Activated naive CD8-positive, alpha-beta T cell treated with anti-CD3 and anti-CD28 coated beads for 36 hours (primary cell): ENCODE measurements around the gene DCAF5. TPM values are rescaled to one million over a fixed set of nuclear protein-coding genes. Genes with fewer than 3 reads are reported as not detected.

Experiments used
- DNase-seq: peaks from one replicate; pipeline ENCODE4 v3.0.0; 2021
- H3K27ac Mint-ChIP-seq: one replicate; pipeline ENCODE4 v1.8.0; 2022; ENCODE audit warnings: mild to moderate bottlenecking, moderate library complexity, mixed read lengths
- H3K27me3 Mint-ChIP-seq: one replicate; pipeline ENCODE4 v1.8.0; 2022; ENCODE audit warnings: mild to moderate bottlenecking, mixed read lengths
- H3K36me3 Mint-ChIP-seq: one replicate; pipeline ENCODE4 v1.8.0; 2021; ENCODE audit warnings: mild to moderate bottlenecking, mixed read lengths
- H3K4me1 Mint-ChIP-seq: one replicate; pipeline ENCODE4 v1.8.0; 2021; ENCODE audit warnings: mixed read lengths
- H3K4me3 Mint-ChIP-seq: one replicate; pipeline ENCODE4 v1.8.0; 2022; ENCODE audit warnings: mild to moderate bottlenecking, moderate library complexity, mixed read lengths
- H3K9me3 Mint-ChIP-seq: one replicate; pipeline ENCODE4 v1.8.0; 2022; ENCODE audit warnings: mixed read lengths
- total RNA-seq, 2 experiments: library from RNA; stranded (reverse); gene quantifications; one replicate each; pipeline ENCODE4 v1.2.3, GENCODE V29; 2021

DCAF5 gene
- total RNA-seq, 2 experiments from 2014 or later: 33.4 to 35.1 TPM

- Mint-ChIP-seq H3K4me1 (peaks cover 18% of the 10 kb centered on the region), H3K27me3 (no peaks in the 10 kb centered on the region), H3K27ac (no peak overlapping the region), H3K36me3 (peaks cover 14% of the 10 kb centered on the region), H3K9me3 (no peaks in the 10 kb centered on the region), H3K4me3 (no peak overlapping the region)
- DNase-seq: no peak
Measured at GRCh38 chr14:69052181-69052601, 100.7 kb downstream of the DCAF5 start.

GRCh38 chr14:69050240-69051184 is 102.4 kb downstream of the DCAF5 start:
- H3K4me1 Mint-ChIP-seq: peaks cover 9% of the 10 kb centered on the region
- DNase-seq: no peak
- no peak overlapping the region for H3K4me3 Mint-ChIP-seq
- H3K27ac Mint-ChIP-seq: no peak overlapping the region
- H3K36me3 Mint-ChIP-seq: peaks cover 12% of the 10 kb centered on the region
- no peaks in the 10 kb centered on the region for H3K9me3 Mint-ChIP-seq
- no peaks in the 10 kb centered on the region for H3K27me3 Mint-ChIP-seq

- no peak overlapping the region for H3K4me3 Mint-ChIP-seq
- H3K36me3 Mint-ChIP-seq: peaks cover 5% of the 10 kb centered on the region
- peaks cover 9% of the 10 kb centered on the region for H3K4me1 Mint-ChIP-seq
- no peak overlapping the region for H3K27ac Mint-ChIP-seq
- H3K9me3 Mint-ChIP-seq: no peaks in the 10 kb centered on the region
- H3K27me3 Mint-ChIP-seq: no peaks in the 10 kb centered on the region
- DNase-seq: no peak
Measured at GRCh38 chr14:69049675-69050074, 103.2 kb downstream of the DCAF5 start.

- H3K36me3 Mint-ChIP-seq: no peaks in the 10 kb centered on the region
- H3K27ac Mint-ChIP-seq: no peak overlapping the region
- H3K27me3 Mint-ChIP-seq: no peaks in the 10 kb centered on the region
- DNase-seq: peak; percentile 12
- no peaks in the 10 kb centered on the region for H3K9me3 Mint-ChIP-seq
- H3K4me3 Mint-ChIP-seq: no peak overlapping the region
- H3K4me1 Mint-ChIP-seq: peaks cover 9% of the 10 kb centered on the region
Measured at GRCh38 chr14:69048456-69048855, 104.5 kb downstream of the DCAF5 start.

DNA sequence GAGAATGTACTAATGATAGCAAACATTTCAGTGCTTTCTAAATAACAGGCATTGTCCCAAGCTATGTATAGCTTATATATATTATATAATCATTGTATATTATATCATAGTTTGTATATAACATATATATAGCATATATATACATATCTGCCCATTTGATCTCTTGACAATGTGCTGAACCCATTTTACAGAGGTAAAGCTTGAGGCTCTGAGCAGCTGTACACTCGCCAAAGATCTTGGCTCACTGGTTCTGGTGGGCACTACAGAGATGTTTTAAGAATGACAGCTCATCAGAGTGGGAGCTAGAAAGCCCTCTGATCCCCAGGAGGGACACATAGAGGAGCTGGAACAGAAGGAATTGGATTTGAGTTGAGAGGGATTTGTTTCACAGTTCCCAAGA is 105.7 kb downstream of the DCAF5 start:
- Mint-ChIP-seq H3K4me1 (peaks cover 15% of the 10 kb centered on the region), H3K4me3 (no peak overlapping the region), H3K27ac (no peak overlapping the region), H3K27me3 (peaks cover 4% of the 10 kb centered on the region), H3K36me3 (no peaks in the 10 kb centered on the region), H3K9me3 (no peaks in the 10 kb centered on the region)
- no peak for DNase-seq

DNA sequence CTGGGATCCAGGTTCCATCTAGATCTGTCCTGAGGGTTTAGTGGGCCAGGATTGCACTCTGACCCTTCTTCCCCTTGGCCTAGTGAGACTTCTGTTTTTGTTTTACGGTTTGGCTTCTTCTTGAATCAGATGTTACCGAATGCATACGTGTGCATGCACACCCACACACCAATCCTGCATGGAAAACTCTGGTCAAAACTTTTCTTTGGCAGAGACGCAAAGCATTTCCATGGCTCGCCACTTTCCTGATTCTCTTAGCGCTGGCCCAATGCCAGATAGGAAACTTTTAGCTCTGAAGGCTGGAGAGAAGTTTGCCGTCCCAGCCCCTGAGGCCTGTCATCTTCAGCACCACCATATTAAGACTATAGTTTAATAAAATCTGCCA is 106.5 kb downstream of the DCAF5 start:
- Mint-ChIP-seq H3K27me3 (peaks cover 9% of the 10 kb centered on the region), H3K4me3 (no peak overlapping the region), H3K27ac (no peak overlapping the region), H3K9me3 (no peaks in the 10 kb centered on the region), H3K4me1 (peaks cover 16% of the 10 kb centered on the region), H3K36me3 (no peaks in the 10 kb centered on the region)
- DNase-seq: no peak

DNA sequence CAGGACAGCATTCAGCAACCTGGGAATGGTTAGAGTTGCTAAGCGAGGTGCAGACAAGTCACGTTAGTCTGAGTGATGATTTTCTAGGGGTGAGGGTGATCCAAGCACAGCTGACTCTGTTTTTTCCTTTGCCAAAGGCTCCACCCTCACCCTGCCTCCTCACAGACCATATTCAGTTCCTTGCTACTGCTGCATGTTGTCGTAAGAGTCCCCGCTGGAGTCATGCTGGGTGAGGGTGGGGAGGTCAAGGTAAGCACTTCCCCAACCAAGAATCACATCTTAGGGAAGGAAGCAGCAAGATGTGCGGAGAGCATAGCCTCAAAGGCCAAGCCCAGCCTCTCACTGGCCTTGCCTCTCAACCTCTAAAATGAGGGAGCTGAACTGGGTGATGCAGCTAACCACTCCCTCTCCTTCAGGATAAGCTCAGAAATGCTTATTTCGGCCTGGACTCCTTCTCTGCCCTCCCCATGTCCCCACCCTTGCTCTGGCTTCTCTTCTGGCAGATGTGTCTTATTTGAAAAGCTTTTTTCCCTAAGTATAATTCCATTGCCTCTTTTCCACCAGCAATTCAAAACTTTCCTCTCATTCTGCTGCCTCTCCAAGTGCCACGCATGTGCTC is 107.0 kb downstream of the DCAF5 start:
- no peak for DNase-seq
- Mint-ChIP-seq H3K27ac (no peak overlapping the region), H3K4me3 (no peak overlapping the region), H3K27me3 (peaks cover 14% of the 10 kb centered on the region), H3K9me3 (no peaks in the 10 kb centered on the region), H3K36me3 (no peaks in the 10 kb centered on the region), H3K4me1 (peaks cover 15% of the 10 kb centered on the region)

DNA sequence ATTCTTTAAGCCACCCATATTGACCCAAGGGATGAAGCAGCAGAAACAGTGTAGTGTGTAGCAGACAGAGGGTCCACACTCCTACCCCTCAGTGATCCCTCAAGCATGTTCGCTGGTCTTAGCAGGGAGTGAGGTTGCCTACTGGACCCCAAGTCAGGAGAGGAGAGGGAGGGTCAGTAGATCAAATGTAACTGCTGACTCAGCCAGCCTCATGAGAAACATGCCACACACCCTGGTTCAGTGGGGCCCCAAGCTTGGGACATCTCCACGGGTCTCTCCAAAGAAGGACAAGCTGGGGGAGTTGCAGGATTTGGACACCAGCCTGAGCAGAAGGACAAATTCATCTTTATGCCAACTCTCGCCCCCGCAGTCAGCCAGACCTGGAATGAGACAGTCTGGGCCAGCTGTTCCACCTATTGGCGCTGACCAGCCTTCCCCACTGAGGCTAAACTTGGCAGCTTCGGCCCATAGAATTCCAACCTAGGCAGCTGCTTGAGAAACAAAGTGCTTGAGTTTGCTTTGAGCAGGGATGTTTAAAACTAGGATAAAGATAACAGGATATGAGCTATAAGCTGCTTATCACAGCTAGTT is 107.9 kb downstream of the DCAF5 start:
- Mint-ChIP-seq H3K27me3 (peaks cover 14% of the 10 kb centered on the region), H3K4me3 (no peak overlapping the region), H3K27ac (no peak overlapping the region), H3K36me3 (no peaks in the 10 kb centered on the region), H3K9me3 (no peaks in the 10 kb centered on the region), H3K4me1 (peaks cover 11% of the 10 kb centered on the region)
- DNase-seq: no peak

DNA sequence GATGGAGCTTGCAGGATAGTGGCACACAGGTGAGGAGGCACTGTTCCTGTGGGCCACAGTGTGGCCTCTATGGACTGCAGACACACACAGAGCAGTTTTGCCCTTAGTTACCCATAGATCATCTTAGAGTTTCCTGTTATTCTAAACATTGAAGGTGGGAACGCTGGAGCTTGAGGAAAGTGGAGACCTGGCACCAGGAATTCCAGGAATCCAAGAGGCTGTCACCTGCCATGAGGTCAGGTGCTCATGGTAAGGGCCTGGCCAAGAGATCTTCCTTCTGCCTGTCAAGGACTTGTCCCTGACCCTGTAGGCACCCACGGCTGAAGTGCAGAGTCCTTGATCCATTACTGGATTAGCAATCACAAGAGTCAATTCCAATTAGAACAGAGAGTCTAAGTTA is 108.6 kb downstream of the DCAF5 start:
- DNase-seq: no peak
- H3K27me3 Mint-ChIP-seq: peaks cover 17% of the 10 kb centered on the region
- no peaks in the 10 kb centered on the region for H3K36me3 Mint-ChIP-seq
- H3K4me3 Mint-ChIP-seq: no peak overlapping the region
- no peaks in the 10 kb centered on the region for H3K9me3 Mint-ChIP-seq
- no peak overlapping the region for H3K27ac Mint-ChIP-seq
- peaks cover 12% of the 10 kb centered on the region for H3K4me1 Mint-ChIP-seq

DNA sequence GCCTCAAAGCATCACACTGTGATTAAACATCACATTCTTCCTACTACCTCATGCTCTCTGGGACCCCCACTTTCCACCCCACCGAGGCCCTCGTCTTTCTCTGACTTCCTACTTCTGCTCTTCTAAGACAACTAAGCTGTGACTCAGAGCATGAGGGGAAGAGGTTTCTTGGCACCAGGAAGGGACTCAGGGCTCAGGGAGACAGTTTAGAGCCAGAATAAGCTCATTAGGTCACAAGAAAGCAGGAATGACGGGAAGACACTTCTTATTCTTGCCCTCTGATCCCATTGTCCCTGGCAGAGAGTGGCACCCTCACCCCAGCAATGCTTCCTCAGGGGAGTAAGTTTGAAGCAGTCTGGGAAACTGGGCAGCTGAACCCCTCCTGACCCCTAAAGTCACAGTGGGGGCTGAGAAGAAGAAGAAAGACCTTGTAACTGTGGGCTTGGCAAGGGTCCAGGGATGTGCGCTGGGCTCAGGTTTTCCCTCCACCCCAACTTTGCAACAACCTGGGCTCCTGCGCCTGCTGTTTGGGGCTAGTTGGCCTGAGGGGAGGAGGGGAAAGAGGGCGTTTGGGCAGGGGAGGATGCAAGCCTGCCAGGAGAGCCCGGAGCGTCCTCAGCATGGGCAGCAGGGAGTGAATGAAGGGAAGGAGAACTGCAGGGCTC is 109.2 kb downstream of the DCAF5 start:
- H3K36me3 Mint-ChIP-seq: no peaks in the 10 kb centered on the region
- H3K27me3 Mint-ChIP-seq: peaks cover 20% of the 10 kb centered on the region
- H3K27ac Mint-ChIP-seq: no peak overlapping the region
- DNase-seq: no peak
- H3K4me3 Mint-ChIP-seq: no peak overlapping the region
- H3K4me1 Mint-ChIP-seq: peaks cover 14% of the 10 kb centered on the region
- no peaks in the 10 kb centered on the region for H3K9me3 Mint-ChIP-seq

DNA sequence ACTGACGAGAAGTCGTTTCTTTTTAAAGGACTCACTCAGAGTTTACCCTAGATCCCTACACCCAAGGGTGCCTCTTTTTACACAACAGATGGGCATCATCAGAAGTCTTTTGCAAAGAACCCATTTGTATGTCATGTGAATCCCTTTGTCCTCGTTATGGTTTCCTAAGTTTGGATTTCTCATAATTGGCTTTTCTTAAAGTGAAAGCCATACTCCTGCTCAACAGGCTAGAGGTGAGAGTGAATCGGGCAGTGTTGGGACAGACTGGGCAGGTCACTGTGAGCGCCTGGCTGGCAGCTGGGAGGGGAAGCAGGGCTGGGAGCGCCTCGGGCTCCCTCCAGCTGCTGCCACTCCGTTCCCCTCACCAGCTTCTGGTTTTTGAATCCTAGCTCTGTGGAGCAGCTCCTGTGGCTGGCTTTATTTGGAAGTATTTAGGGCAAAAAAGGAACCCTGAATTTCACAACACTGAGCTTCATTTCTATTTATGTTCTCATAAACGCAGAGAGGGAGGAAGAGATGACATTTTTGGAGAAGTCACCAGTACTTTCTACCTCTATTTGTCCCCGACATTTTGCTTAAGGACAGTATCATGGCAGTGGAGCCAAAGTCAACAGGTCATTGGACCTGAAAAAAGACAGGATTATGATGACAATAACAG is 110.0 kb downstream of the DCAF5 start:
- Mint-ChIP-seq H3K27me3 (peaks cover 24% of the 10 kb centered on the region), H3K9me3 (no peaks in the 10 kb centered on the region), H3K36me3 (no peaks in the 10 kb centered on the region), H3K27ac (no peak overlapping the region), H3K4me1 (peaks cover 11% of the 10 kb centered on the region), H3K4me3 (no peak overlapping the region)
- no peak for DNase-seq

GRCh38 chr14:69042299-69042698 is 110.6 kb downstream of the DCAF5 start:
- DNase-seq: no peak
- Mint-ChIP-seq H3K4me1 (peaks cover 9% of the 10 kb centered on the region), H3K27ac (no peak overlapping the region), H3K9me3 (no peaks in the 10 kb centered on the region), H3K36me3 (no peaks in the 10 kb centered on the region), H3K27me3 (peaks cover 30% of the 10 kb centered on the region), H3K4me3 (no peak overlapping the region)

DNA sequence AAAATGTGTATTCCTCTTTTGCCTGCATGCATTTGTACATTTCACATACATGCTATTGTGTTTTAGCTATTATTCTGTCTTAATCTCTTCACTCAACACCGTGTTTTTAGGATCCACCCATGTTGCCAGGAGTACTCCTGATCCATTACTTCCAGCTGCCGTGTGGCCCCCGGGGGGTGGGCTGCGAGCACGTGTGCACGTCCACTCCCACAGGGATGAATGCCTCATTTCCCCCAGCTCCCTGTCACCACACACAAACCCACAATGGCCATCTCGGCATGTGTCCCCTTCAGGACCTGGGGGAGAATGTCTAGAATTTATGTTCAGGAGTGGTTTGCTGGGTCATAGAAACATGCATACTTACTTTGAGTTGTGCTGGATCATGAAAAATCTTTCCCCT is 111.1 kb downstream of the DCAF5 start:
- no peaks in the 10 kb centered on the region for H3K9me3 Mint-ChIP-seq
- peaks cover 9% of the 10 kb centered on the region for H3K4me1 Mint-ChIP-seq
- H3K36me3 Mint-ChIP-seq: no peaks in the 10 kb centered on the region
- H3K27ac Mint-ChIP-seq: no peak overlapping the region
- DNase-seq: no peak
- H3K27me3 Mint-ChIP-seq: peaks cover 34% of the 10 kb centered on the region
- H3K4me3 Mint-ChIP-seq: no peak overlapping the region

- Mint-ChIP-seq H3K36me3 (no peaks in the 10 kb centered on the region), H3K27ac (no peak overlapping the region), H3K27me3 (peaks cover 40% of the 10 kb centered on the region), H3K4me1 (peaks cover 9% of the 10 kb centered on the region), H3K4me3 (no peak overlapping the region), H3K9me3 (no peaks in the 10 kb centered on the region)
- no peak for DNase-seq
Measured at GRCh38 chr14:69040353-69040752, 112.6 kb downstream of the DCAF5 start.

DNA sequence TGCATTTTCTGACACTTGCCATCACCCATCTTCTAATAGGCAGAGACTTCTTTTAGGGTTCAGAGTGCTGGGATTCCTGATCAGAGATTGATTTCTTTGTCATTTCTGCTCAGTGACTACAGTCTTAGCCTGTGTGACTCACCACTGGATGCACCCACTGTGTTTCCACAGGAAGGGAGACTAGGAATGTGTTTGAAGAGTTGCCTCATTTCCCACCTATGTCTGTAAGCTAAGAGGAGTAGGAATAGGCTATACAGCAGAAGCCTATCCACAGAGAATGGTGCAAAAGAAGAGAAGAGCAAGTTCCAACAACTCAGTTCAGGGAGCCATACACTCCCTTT is 113.7 kb downstream of the DCAF5 start:
- H3K27me3 Mint-ChIP-seq: peaks cover 45% of the 10 kb centered on the region

More for the DNA sequence above, 113.7 kb downstream of the DCAF5 start:
- H3K4me1 Mint-ChIP-seq: peaks cover 11% of the 10 kb centered on the region
- no peaks in the 10 kb centered on the region for H3K9me3 Mint-ChIP-seq
- DNase-seq: no peak
- no peaks in the 10 kb centered on the region for H3K36me3 Mint-ChIP-seq
- no peak overlapping the region for H3K27ac Mint-ChIP-seq
- H3K4me3 Mint-ChIP-seq: no peak overlapping the region
